ENCODE data around the gene MTHFS.
"Not testable (repeated sequence)": the region's sequence is repeated elsewhere in the genome, so short reads cannot be mapped to it uniquely, and the experiment has no call there.

The MTHFS gene

GRCh38 chr15:79932447-79932846 lies 35.6 kb upstream of the MTHFS start:
- Histone ChIP-seq H2BK12ac (ENCODE audit: low read length in 2 of 2) (no peak overlapping the region), H3K4me2 (ENCODE audit: low read length, poor library complexity, severe bottlenecking) (no peak overlapping the region), H3K4me3 (ENCODE audit: insufficient read depth in 1 of 2, low read depth in 1 of 2, low read length in 2 of 2) (no peak overlapping the region), H3K27me3 (ENCODE audit: control insufficient read depth in 1 of 2, insufficient read depth in 1 of 2, low read length in 2 of 2) (peaks cover 9 to 10% of the 10 kb centered on the region in 2 experiments), H2BK5ac (ENCODE audit: low read depth, low read length, poor library complexity, severe bottlenecking) (no peak overlapping the region), H3K9me3 (ENCODE audit: control insufficient read depth, low read length) (no peaks in the 10 kb centered on the region), H3K23ac (ENCODE audit: low read length in 2 of 2) (no peak overlapping the region), H2BK120ac (ENCODE audit: low read depth, low read length) (no peak overlapping the region), H3K27ac (ENCODE audit: low read length, poor library complexity, severe bottlenecking) (no peak overlapping the region), H3K18ac (ENCODE audit: low read depth in 1 of 2, low read length in 2 of 2) (no peak overlapping the region), H3K36me3 (ENCODE audit: control insufficient read depth in 1 of 2, insufficient read depth in 2 of 2, low read depth in 1 of 2, low read length in 2 of 2) (no peaks in the 10 kb centered on the region), H3K4me1 (ENCODE audit: control insufficient read depth, insufficient read depth, low read depth, low read length) (no peaks in the 10 kb centered on the region), H3K4ac (ENCODE audit: low read depth in 1 of 2, low read length in 2 of 2) (no peak overlapping the region), H2AFZ (ENCODE audit: low read depth, low read length) (no peak overlapping the region), H3K14ac (ENCODE audit: low read length in 2 of 2) (no peak overlapping the region), H2AK5ac (ENCODE audit: low read length, severe bottlenecking) (no peak overlapping the region), H4K91ac (ENCODE audit: low read length) (no peak overlapping the region), H3K79me1 (replicated peaks; ENCODE audit: low read length, poor library complexity, severe bottlenecking) (no peaks in the 10 kb centered on the region), H2BK15ac (ENCODE audit: low read depth, poor library complexity, severe bottlenecking) (no peak overlapping the region), H4K8ac (ENCODE audit: low read length) (no peak overlapping the region), H3K9ac (ENCODE audit: low read length) (no peak overlapping the region)
- 77% methylated on average over 5 of the region's 5 CpGs for WGBS
- no peak for DNase-seq

DNA sequence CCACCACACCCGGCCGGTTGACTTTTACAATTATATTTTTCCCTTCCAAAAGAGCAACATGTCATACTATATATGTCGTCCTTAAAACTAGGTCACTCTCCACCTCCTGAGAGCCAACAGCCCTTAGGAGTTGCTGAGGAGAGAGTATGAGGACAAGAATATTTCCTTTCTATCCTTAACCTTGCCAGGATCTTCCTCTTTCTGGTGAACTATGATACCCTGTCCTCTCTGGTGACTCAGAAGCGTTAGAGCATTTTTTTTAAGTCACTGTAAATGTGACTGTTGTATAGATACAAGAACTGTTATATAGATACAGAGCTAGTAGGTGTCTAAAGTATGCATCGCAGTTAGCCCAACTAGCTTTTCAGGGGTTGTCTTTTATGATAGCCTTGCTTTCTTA lies 33.7 kb upstream of the MTHFS start:
- H2BK120ac ChIP-seq (ENCODE audit: low read depth, low read length) = no peak overlapping the region
- no peak overlapping the region for H3K27ac ChIP-seq (ENCODE audit: low read length, poor library complexity, severe bottlenecking)
- H4K8ac ChIP-seq (ENCODE audit: low read length) = no peak overlapping the region
- no peak overlapping the region for H3K23ac ChIP-seq (ENCODE audit: low read length in 2 of 2)
- H3K4me1 ChIP-seq (ENCODE audit: control insufficient read depth, insufficient read depth, low read depth, low read length) = no peaks in the 10 kb centered on the region
- no peak overlapping the region for H2BK12ac ChIP-seq (ENCODE audit: low read length in 2 of 2)
- no peak overlapping the region for H4K91ac ChIP-seq (ENCODE audit: low read length)
- no peak overlapping the region for H3K14ac ChIP-seq (ENCODE audit: low read length in 2 of 2)
- H3K27me3 ChIP-seq (ENCODE audit: control insufficient read depth in 1 of 2, insufficient read depth in 1 of 2, low read length in 2 of 2) = peaks cover 9 to 10% of the 10 kb centered on the region in 2 experiments
- no peak overlapping the region for H2AK5ac ChIP-seq (ENCODE audit: low read length, severe bottlenecking)
- H3K4me3 ChIP-seq (ENCODE audit: insufficient read depth in 1 of 2, low read depth in 1 of 2, low read length in 2 of 2) = no peak overlapping the region
- no peak for DNase-seq
- no peak overlapping the region for H3K9ac ChIP-seq (ENCODE audit: low read length)
- WGBS = 80% methylated on average over 2 of the region's 5 CpGs
- H3K79me1 ChIP-seq (replicated peaks; ENCODE audit: low read length, poor library complexity, severe bottlenecking) = no peaks in the 10 kb centered on the region
- no peak overlapping the region for H3K4me2 ChIP-seq (ENCODE audit: low read length, poor library complexity, severe bottlenecking)
- no peak overlapping the region for H3K18ac ChIP-seq (ENCODE audit: low read depth in 1 of 2, low read length in 2 of 2)
- H3K4ac ChIP-seq (ENCODE audit: low read depth in 1 of 2, low read length in 2 of 2) = no peak overlapping the region
- no peak overlapping the region for H2BK15ac ChIP-seq (ENCODE audit: low read depth, poor library complexity, severe bottlenecking)
- H2BK5ac ChIP-seq (ENCODE audit: low read depth, low read length, poor library complexity, severe bottlenecking) = no peak overlapping the region
- no peaks in the 10 kb centered on the region for H3K9me3 ChIP-seq (ENCODE audit: control insufficient read depth, low read length)
- no peaks in the 10 kb centered on the region for H3K36me3 ChIP-seq (ENCODE audit: control insufficient read depth in 1 of 2, insufficient read depth in 2 of 2, low read depth in 1 of 2, low read length in 2 of 2)
- H2AFZ ChIP-seq (ENCODE audit: low read depth, low read length) = no peak overlapping the region

DNA sequence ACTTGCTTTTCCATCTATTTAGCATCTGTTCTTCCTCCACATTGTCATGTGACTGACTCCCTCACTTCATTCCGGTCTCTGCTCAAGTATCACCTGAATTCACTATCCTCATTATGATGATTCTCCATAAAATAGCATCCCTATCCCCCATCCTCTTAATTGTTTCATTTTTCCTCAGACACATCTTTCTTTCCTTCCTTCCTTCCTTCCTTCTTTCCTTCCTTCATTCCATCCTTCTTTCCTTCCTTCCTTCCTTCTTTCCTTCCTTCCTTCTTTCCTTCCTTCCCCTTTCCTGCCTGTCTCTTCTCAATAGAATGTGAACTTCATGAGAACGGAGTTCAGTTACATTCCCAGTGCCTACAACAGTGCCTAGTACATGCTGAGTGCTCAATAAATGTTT lies 32.6 kb upstream of the MTHFS start:
- 94% methylated on average over 2 of the region's 2 CpGs for WGBS
- Histone ChIP-seq H2BK120ac (ENCODE audit: low read depth, low read length) (no peak overlapping the region), H4K8ac (ENCODE audit: low read length) (no peak overlapping the region), H2BK5ac (ENCODE audit: low read depth, low read length, poor library complexity, severe bottlenecking) (no peak overlapping the region), H3K9ac (ENCODE audit: low read length) (no peak overlapping the region), H3K18ac (ENCODE audit: low read depth in 1 of 2, low read length in 2 of 2) (no peak overlapping the region), H3K4me3 (ENCODE audit: insufficient read depth in 1 of 2, low read depth in 1 of 2, low read length in 2 of 2) (no peak overlapping the region), H3K4me1 (ENCODE audit: control insufficient read depth, insufficient read depth, low read depth, low read length) (peaks cover under 1% of the 10 kb centered on the region), H3K36me3 (ENCODE audit: control insufficient read depth in 1 of 2, insufficient read depth in 2 of 2, low read depth in 1 of 2, low read length in 2 of 2) (no peaks in the 10 kb centered on the region), H2AK5ac (ENCODE audit: low read length, severe bottlenecking) (no peak overlapping the region), H2BK12ac (ENCODE audit: low read length in 2 of 2) (no peak overlapping the region), H3K79me1 (replicated peaks; ENCODE audit: low read length, poor library complexity, severe bottlenecking) (peaks cover 3% of the 10 kb centered on the region), H3K4ac (ENCODE audit: low read depth in 1 of 2, low read length in 2 of 2) (no peak overlapping the region), H3K27me3 (ENCODE audit: control insufficient read depth in 1 of 2, insufficient read depth in 1 of 2, low read length in 2 of 2) (peaks cover 9 to 10% of the 10 kb centered on the region in 2 experiments), H3K4me2 (ENCODE audit: low read length, poor library complexity, severe bottlenecking) (no peak overlapping the region), H3K9me3 (ENCODE audit: control insufficient read depth, low read length) (no peaks in the 10 kb centered on the region), H2BK15ac (ENCODE audit: low read depth, poor library complexity, severe bottlenecking) (no peak overlapping the region), H2AFZ (ENCODE audit: low read depth, low read length) (no peak overlapping the region), H3K14ac (ENCODE audit: low read length in 2 of 2) (no peak overlapping the region), H4K91ac (ENCODE audit: low read length) (no peak overlapping the region), H3K27ac (ENCODE audit: low read length, poor library complexity, severe bottlenecking) (no peak overlapping the region), H3K23ac (ENCODE audit: low read length in 2 of 2) (no peak overlapping the region)
- no peak for DNase-seq

- H2BK15ac ChIP-seq (ENCODE audit: low read depth, poor library complexity, severe bottlenecking); H3K36me3 ChIP-seq (ENCODE audit: control insufficient read depth in 1 of 2, insufficient read depth in 2 of 2, low read depth in 1 of 2, low read length in 2 of 2); H3K18ac ChIP-seq (ENCODE audit: low read depth in 1 of 2, low read length in 2 of 2); H4K91ac ChIP-seq (ENCODE audit: low read length); H3K23ac ChIP-seq (ENCODE audit: low read length in 2 of 2); H2AK5ac ChIP-seq (ENCODE audit: low read length, severe bottlenecking); H3K27ac ChIP-seq (ENCODE audit: low read length, poor library complexity, severe bottlenecking); H3K9ac ChIP-seq (ENCODE audit: low read length); H3K4ac ChIP-seq (ENCODE audit: low read depth in 1 of 2, low read length in 2 of 2); H2BK12ac ChIP-seq (ENCODE audit: low read length in 2 of 2); H2BK120ac ChIP-seq (ENCODE audit: low read depth, low read length); H3K9me3 ChIP-seq (ENCODE audit: control insufficient read depth, low read length); H3K79me1 ChIP-seq (replicated peaks; ENCODE audit: low read length, poor library complexity, severe bottlenecking); H2AFZ ChIP-seq (ENCODE audit: low read depth, low read length); DNase-seq; H3K4me2 ChIP-seq (ENCODE audit: low read length, poor library complexity, severe bottlenecking); H3K4me3 ChIP-seq (ENCODE audit: insufficient read depth in 1 of 2, low read depth in 1 of 2, low read length in 2 of 2); H3K14ac ChIP-seq (ENCODE audit: low read length in 2 of 2); H4K8ac ChIP-seq (ENCODE audit: low read length); H3K4me1 ChIP-seq (ENCODE audit: control insufficient read depth, insufficient read depth, low read depth, low read length); H2BK5ac ChIP-seq (ENCODE audit: low read depth, low read length, poor library complexity, severe bottlenecking); H3K27me3 ChIP-seq (ENCODE audit: control insufficient read depth in 1 of 2, insufficient read depth in 1 of 2, low read length in 2 of 2): not testable (repeated sequence)
- 98% methylated on average over 30 of the region's 36 CpGs for WGBS
Observed at GRCh38 chr15:79926116-79926515, 29.3 kb upstream of the MTHFS start.
